ENCODE measurements around the gene BOC.

- no peak for TF ChIP-seq SRF (IDR thresholded peaks at IDR 0.05; ENCODE audit: low read depth, low read length)
- TF ChIP-seq CTCF (IDR thresholded peaks at IDR 0.05; ENCODE audit: control extremely low read depth in 1 of 3, insufficient read depth in 1 of 3, low read depth in 1 of 3, low read length in 3 of 3): no peak
- TF ChIP-seq HDAC2 (IDR thresholded peaks at IDR 0.05; ENCODE audit: borderline replicate concordance in 1 of 2, low read depth in 2 of 2, low read length in 2 of 2): no peak
- TF ChIP-seq TAF1 (IDR thresholded peaks at IDR 0.05; ENCODE audit: low read depth, low read length): no peak
- TF ChIP-seq HDAC6 (IDR thresholded peaks at IDR 0.05; ENCODE audit: low read depth, low read length): no peak
- TF ChIP-seq SP1 (IDR thresholded peaks at IDR 0.05; ENCODE audit: low read depth, low read length): no peak
- no peak for TF ChIP-seq POLR2A (IDR thresholded peaks at IDR 0.05; ENCODE audit: control extremely low read depth in 1 of 2, low read depth in 2 of 2, low read length in 2 of 2)
- no peak for TF ChIP-seq KDM1A (IDR thresholded peaks at IDR 0.05; ENCODE audit: borderline replicate concordance, low read length)
- no peak for TF ChIP-seq EP300 (IDR thresholded peaks at IDR 0.05; ENCODE audit: borderline replicate concordance in 1 of 2, low read depth in 2 of 2, low read length in 2 of 2)
- no peak for TF ChIP-seq EZH2 (IDR thresholded peaks at IDR 0.05; ENCODE audit: low read depth, low read length, severe bottlenecking)
- no peak for TF ChIP-seq CBX8 (IDR thresholded peaks at IDR 0.05; ENCODE audit: borderline replicate concordance, low read depth, low read length)
- TF ChIP-seq POLR2AphosphoS5 (IDR thresholded peaks at IDR 0.05; ENCODE audit: low read depth, low read length): no peak
- no peak for TF ChIP-seq POU5F1 (IDR thresholded peaks at IDR 0.05; ENCODE audit: low read depth, low read length)
Observed at GRCh38 chr3:113170771-113171170, 40.6 kb upstream of the BOC start.
